Osteoblast (primary cell): ENCODE measurements around the gene RNLS. TPM values are rescaled to one million over a fixed set of nuclear protein-coding genes. Genes with fewer than 3 reads are reported as not detected.

Experiments
- DNase-seq: peaks from one replicate; pipeline ENCODE4 v3.0.0; 2011; ENCODE audit warnings: low spot score, mixed read lengths; ENCODE audit not compliant: insufficient read length; ENCODE audit errors: missing footprints
- H2AFZ ChIP-seq: 2 replicates; pipeline ENCODE4 v1.6.0; 2011; ENCODE audit warnings: mild to moderate bottlenecking, low read length
- H3K27ac ChIP-seq: 2 replicates; pipeline ENCODE4 v1.5.1; 2011; ENCODE audit warnings: mild to moderate bottlenecking, low read depth, low read length, moderate library complexity
- H3K27me3 ChIP-seq: 2 replicates; pipeline ENCODE4 v1.6.0; 2012; ENCODE audit warnings: mild to moderate bottlenecking, control low read depth, inconsistent platforms, low read length, moderate library complexity; ENCODE audit not compliant: insufficient read depth
- H3K36me3 ChIP-seq: 2 replicates; pipeline ENCODE4 v1.5.1; 2011; ENCODE audit warnings: mild to moderate bottlenecking, low read length, control low read depth, moderate library complexity; ENCODE audit not compliant: insufficient read depth
- H3K4me1 ChIP-seq: 2 replicates; pipeline ENCODE4 v1.5.1; 2011; ENCODE audit warnings: mild to moderate bottlenecking, low read length, control low read depth, moderate library complexity; ENCODE audit not compliant: insufficient read depth
- H3K4me2 ChIP-seq: 2 replicates; pipeline ENCODE4 v1.6.0; 2011; ENCODE audit warnings: mild to moderate bottlenecking, low read length; ENCODE audit not compliant: insufficient read depth
- H3K4me3 ChIP-seq: fragments of 200-600 bp; sonication (generic); 3 replicates; pipeline ENCODE4 v1.5.1; 2012; ENCODE audit warnings: mild to moderate bottlenecking, low read length, inconsistent platforms; ENCODE audit not compliant: insufficient read depth
- H3K79me2 ChIP-seq: 2 replicates; pipeline ENCODE4 v1.6.0; 2012; ENCODE audit warnings: mild to moderate bottlenecking, low read length, control low read depth, inconsistent platforms; ENCODE audit not compliant: insufficient read depth
- H3K9me3 ChIP-seq: 2 replicates; pipeline ENCODE4 v1.5.1; 2011; ENCODE audit warnings: low read depth, low read length, control low read depth
- H4K20me1 ChIP-seq: 2 replicates; pipeline ENCODE4 v1.6.0; 2012; ENCODE audit warnings: mild to moderate bottlenecking, low read length, control low read depth; ENCODE audit not compliant: insufficient read depth
- CTCF ChIP-seq: IDR thresholded peaks from 2 replicates; pipeline ENCODE4 v1.5.1; 2011; ENCODE audit warnings: mild to moderate bottlenecking, low read depth, low read length, moderate library complexity; ENCODE audit errors: extremely low read depth
- total RNA-seq: library from RNA; depleted of rRNA; stranded (reverse); fragments of >200 nt; gene quantifications from 2 replicates; pipeline ENCODE4 v1.2.3, GENCODE V29; 2012

Gene RNLS
- total RNA-seq, 1 donor, result 22.4 TPM

DNA sequence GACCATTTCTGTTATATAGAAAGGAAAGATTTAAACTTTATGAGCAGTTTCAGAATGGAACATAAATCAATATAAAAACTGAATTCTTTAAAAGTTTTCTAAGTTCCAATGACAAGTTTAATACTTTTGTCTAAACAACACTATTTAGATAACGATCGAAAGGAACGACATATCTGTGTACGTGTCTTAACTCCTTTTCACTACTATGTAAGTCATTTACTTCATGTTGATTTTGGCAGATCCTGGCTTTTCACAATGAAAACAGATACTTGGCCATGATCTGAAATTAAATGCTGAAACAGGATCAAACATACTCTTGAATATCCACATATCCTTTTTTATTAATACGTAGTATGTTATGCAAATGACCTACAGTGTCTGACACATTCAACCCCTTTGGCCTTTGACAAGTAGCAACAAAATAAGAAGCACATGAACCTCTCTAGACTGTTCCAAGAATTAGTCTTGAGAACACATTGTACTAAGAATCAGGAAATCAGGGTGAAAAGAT is 41.9 kb downstream of the RNLS start:
- H3K27ac ChIP-seq, result no peak overlapping the region
- H3K27me3 ChIP-seq, result no peaks in the 10 kb centered on the region
- H3K36me3 ChIP-seq, result no peaks in the 10 kb centered on the region
- H3K4me2 ChIP-seq, result no peak overlapping the region
- no peaks in the 10 kb centered on the region for H3K4me1 ChIP-seq
- H2AFZ ChIP-seq, result no peak overlapping the region
- no peak for DNase-seq
- no peaks in the 10 kb centered on the region for H3K79me2 ChIP-seq
- no peak overlapping the region for H3K4me3 ChIP-seq
- no peaks in the 10 kb centered on the region for H3K9me3 ChIP-seq
- no peaks in the 10 kb centered on the region for H4K20me1 ChIP-seq
- no peak for TF ChIP-seq CTCF

DNA sequence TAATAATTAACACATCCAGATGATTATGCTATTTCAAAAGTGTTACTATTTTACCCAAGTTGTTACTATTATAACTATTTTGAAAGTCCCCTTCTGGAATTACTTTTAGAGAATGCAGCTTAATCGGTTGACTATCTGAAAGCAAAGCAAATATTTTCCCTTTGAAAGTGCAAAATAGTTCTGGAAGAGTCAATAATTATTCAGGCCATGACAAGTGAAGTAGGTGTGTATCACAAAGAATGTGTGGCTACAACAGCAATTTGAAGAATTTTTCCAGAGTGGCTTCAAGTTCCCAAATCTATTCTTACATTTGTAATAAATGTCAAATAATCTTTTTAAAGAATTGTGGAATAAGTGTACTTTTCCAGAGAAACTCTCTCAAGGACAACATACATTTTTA is 42.8 kb downstream of the RNLS start:
- DNase-seq, result no peak
- no peak overlapping the region for H3K4me2 ChIP-seq
- no peak overlapping the region for H3K27ac ChIP-seq
- no peak overlapping the region for H3K4me3 ChIP-seq
- H2AFZ ChIP-seq, result no peak overlapping the region
- no peaks in the 10 kb centered on the region for H3K9me3 ChIP-seq
- no peak for TF ChIP-seq CTCF
- no peaks in the 10 kb centered on the region for H3K36me3 ChIP-seq
- H3K27me3 ChIP-seq, result no peaks in the 10 kb centered on the region
- no peaks in the 10 kb centered on the region for H3K79me2 ChIP-seq
- H3K4me1 ChIP-seq, result no peaks in the 10 kb centered on the region
- H4K20me1 ChIP-seq, result no peaks in the 10 kb centered on the region

DNA sequence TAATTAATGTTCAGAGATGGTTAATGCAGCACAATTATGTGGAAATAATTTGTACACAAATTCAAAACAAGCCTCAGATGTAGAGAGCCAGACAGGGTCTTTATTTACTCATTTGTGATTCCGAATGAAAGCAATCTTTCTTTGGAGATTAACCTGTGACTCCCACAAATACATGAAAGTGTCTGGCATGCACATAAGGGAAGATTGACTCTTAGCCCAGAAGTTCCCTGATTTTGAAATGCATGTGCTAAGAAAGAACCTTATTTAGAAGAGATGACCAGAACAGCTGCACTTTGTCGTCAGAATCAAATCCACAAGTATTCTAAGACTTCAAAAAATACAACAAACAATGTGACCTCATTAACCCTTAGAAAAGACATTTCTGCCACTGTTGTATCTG is 45.1 kb downstream of the RNLS start:
- no peak overlapping the region for H2AFZ ChIP-seq
- no peak overlapping the region for H3K4me2 ChIP-seq

DNA sequence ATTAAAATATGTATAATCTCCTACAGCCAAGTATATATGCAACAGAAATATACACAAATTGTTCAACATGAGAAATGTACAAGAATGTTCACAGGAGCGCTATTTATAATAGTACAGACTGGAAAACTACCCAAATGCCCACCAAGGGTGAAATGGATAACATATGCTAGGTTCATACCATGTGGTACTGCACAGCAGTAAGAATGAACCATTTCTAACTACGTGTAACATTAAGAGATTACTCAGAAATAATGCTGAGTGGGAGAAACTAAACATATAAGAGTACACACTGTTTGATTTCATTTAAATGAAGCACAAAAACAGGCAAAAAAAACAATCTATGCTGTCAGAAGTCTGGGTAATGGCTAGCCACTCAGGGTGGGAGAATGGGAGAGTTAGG is 45.8 kb downstream of the RNLS start:
- Histone ChIP-seq H4K20me1 (no peaks in the 10 kb centered on the region), H3K27me3 (no peaks in the 10 kb centered on the region), H3K4me2 (no peak overlapping the region), H3K36me3 (no peaks in the 10 kb centered on the region), H3K9me3 (no peaks in the 10 kb centered on the region), H3K27ac (no peak overlapping the region), H2AFZ (no peak overlapping the region), H3K4me3 (no peak overlapping the region), H3K4me1 (no peaks in the 10 kb centered on the region), H3K79me2 (no peaks in the 10 kb centered on the region)
- DNase-seq, result no peak
- no peak for TF ChIP-seq CTCF

More for the DNA sequence above, 45.1 kb downstream of the RNLS start:
- no peak for DNase-seq
- Histone ChIP-seq H3K27me3 (no peaks in the 10 kb centered on the region), H3K27ac (no peak overlapping the region), H3K9me3 (no peaks in the 10 kb centered on the region), H3K4me1 (no peaks in the 10 kb centered on the region), H3K79me2 (no peaks in the 10 kb centered on the region), H3K36me3 (no peaks in the 10 kb centered on the region), H3K4me3 (no peak overlapping the region), H4K20me1 (no peaks in the 10 kb centered on the region)
- TF ChIP-seq CTCF, result no peak
